22Rv1 (cell line): ENCODE results near the gene STX7.

Experiments used
- H3K27ac ChIP-seq: fragments of 450-650 bp; 2 replicates; pipeline ENCODE4 v1.5.1; 2017
- CTCF ChIP-seq: fragments of 450-650 bp; IDR thresholded peaks from 2 replicates; pipeline ENCODE4 v1.5.1; 2017; ENCODE audit warnings: mild to moderate bottlenecking
- ZFX ChIP-seq: fragments of 450-650 bp; IDR thresholded peaks from 2 replicates; pipeline ENCODE4 v1.6.1; 2017; ENCODE audit warnings: antibody characterized with exemption, borderline replicate concordance

The STX7 gene

GRCh38 chr6:132458887-132459604 lies 53.9 kb downstream of the STX7 start:
- TF ChIP-seq CTCF (no peak), ZFX (no peak)
- no peak overlapping the region for H3K27ac ChIP-seq

- TF ChIP-seq CTCF (no peak), ZFX (no peak)
- no peak overlapping the region for H3K27ac ChIP-seq
Observed at GRCh38 chr6:132456700-132457143, 56.2 kb downstream of the STX7 start.

GRCh38 chr6:132446855-132447241 lies 66.1 kb downstream of the STX7 start:
- TF ChIP-seq ZFX (no peak), CTCF (no peak)
- H3K27ac ChIP-seq = no peak overlapping the region

- TF ChIP-seq ZFX = no peak
- TF ChIP-seq CTCF = no peak
- no peak overlapping the region for H3K27ac ChIP-seq
Observed at GRCh38 chr6:132446141-132446854, 66.6 kb downstream of the STX7 start.

- no peak overlapping the region for H3K27ac ChIP-seq
- TF ChIP-seq ZFX (no peak), CTCF (no peak)
Observed at GRCh38 chr6:132445201-132445951, 67.5 kb downstream of the STX7 start.

- H3K27ac ChIP-seq = no peak overlapping the region
- no peak for TF ChIP-seq ZFX
Observed at GRCh38 chr6:132443206-132443605, 69.7 kb downstream of the STX7 start.

GRCh38 chr6:132430110-132430509 lies 82.8 kb downstream of the STX7 start:
- no peak overlapping the region for H3K27ac ChIP-seq
- TF ChIP-seq ZFX (no peak), CTCF (no peak)
